Measurements from ENCODE around the gene ELP4.

Gene ELP4

DNA sequence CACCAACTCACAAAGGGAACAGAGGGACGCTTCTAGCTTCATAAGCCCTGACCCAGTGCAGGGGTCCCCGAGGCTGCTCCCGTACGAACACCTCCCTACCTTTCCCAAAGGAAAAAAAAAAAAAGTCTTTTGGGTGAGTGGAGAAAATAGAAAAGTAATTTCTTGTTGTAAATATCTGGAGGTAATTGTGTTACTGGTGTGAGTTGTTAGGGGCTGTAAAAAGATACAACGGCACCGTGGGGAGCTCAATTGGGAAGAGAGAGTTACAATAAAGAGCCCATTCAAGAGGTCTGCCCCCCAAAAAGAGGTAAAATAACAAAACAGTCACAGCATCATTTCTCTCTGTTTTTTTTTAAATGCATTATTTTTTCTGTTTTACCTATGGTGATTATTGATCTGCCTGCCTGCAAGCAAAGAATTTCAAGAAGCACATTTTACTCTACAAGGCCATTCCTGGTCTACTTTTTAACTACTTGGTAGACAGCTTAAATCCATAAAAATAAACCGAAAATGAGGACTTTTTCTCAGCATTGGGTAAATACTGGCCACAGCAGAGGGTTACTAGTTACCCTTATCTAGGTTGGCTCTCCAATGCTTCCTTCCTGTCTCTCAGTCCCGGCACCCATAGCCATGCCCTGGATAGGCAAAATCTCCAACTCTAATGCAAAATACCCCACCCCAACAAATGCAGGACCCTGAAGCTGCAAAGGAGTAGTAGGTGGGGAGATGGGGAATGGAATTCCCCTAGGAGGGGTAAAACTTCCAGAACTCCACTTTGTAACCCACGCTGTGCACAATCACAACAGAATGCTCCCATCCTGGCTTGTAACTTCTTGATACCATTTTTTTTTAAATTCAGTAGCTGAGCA lies 298.5 kb downstream of the ELP4 start:
- H3K4me1 ChIP-seq (ENCODE audit: insufficient read depth, low read length, severe bottlenecking): no peaks in the 10 kb centered on the region
- H3F3A ChIP-seq (ENCODE audit: insufficient read depth, low read length): no peaks in the 10 kb centered on the region
- no peak overlapping the region for H3K9ac ChIP-seq (ENCODE audit: low read length)
- H3K9me2 ChIP-seq (ENCODE audit: low read depth, low read length): no peaks in the 10 kb centered on the region
- H3K27me3 ChIP-seq (ENCODE audit: insufficient read depth, low read length): 0 out of 2 replicates have a peak, but pooled peaks cover 4% of the 10 kb centered on the region
- no peak overlapping the region for H3K4me2 ChIP-seq (ENCODE audit: low read length)
- no peaks in the 10 kb centered on the region for H3K36me3 ChIP-seq (ENCODE audit: insufficient read depth, low read length)
- H3K4me3 ChIP-seq (ENCODE audit: low read depth, low read length, poor library complexity, severe bottlenecking): no peak overlapping the region
- no peak overlapping the region for H2AFZ ChIP-seq (ENCODE audit: low read length)
- TF ChIP-seq CTCF (IDR thresholded peaks at IDR 0.05; ENCODE audit: low read length) (no peak), EZH2 (IDR thresholded peaks at IDR 0.05; ENCODE audit: borderline replicate concordance, low read length) (no peak)
- H4K20me1 ChIP-seq (ENCODE audit: insufficient read depth, low read length): no peaks in the 10 kb centered on the region
- no peaks in the 10 kb centered on the region for H3K9me3 ChIP-seq (ENCODE audit: low read length)
- H3K27ac ChIP-seq (ENCODE audit: low read depth, low read length, poor library complexity, severe bottlenecking): no peak overlapping the region
- no peaks in the 10 kb centered on the region for H3K79me2 ChIP-seq (ENCODE audit: insufficient read depth, low read length)

DNA sequence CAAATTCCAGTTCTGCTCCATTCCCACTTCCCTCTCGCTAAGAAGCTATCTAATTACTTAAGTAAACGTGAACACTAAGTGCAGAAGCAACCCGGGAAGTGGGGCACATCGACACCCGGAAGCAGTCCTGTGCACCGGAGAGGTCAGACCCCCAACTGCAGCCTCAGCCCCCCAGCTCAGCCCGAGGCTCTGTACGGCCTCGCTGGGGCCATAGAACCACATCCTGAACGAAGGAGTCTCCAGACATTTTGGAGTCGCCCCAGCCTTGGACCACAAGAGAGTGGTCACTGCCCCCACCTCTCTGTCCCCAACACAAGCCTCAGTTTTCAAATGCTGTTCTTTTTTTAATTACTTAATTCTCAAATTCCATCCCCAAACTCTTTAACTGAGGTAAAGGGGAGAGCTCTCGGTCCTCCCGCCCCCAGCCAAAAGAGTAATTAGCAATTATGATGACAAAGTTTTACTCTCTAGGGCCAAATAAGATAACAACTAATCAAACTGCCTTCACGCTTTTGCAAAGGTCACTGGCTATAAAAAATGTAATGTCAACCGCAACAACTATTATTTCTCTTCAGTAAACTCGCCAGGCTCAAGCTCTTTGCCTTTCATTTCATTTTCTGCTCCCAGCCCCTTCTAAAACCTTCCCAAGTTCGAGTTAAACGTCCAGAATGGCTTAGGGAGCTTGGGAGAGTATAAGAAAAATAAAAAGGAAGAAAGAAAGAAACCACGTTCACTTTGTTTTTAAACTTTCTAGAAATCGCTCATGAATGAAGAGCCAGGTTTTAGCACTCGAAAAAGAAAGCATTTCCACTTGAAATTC lies 299.4 kb downstream of the ELP4 start:
- Histone ChIP-seq H3K4me2 (ENCODE audit: low read length) (no peak overlapping the region), H3K27ac (ENCODE audit: low read depth, low read length, poor library complexity, severe bottlenecking) (no peak overlapping the region), H3K9me2 (ENCODE audit: low read depth, low read length) (no peaks in the 10 kb centered on the region), H3K4me1 (ENCODE audit: insufficient read depth, low read length, severe bottlenecking) (peaks cover 4% of the 10 kb centered on the region), H2AFZ (ENCODE audit: low read length) (no peak overlapping the region), H4K20me1 (ENCODE audit: insufficient read depth, low read length) (no peaks in the 10 kb centered on the region), H3K4me3 (ENCODE audit: low read depth, low read length, poor library complexity, severe bottlenecking) (no peak overlapping the region), H3K9me3 (ENCODE audit: low read length) (no peaks in the 10 kb centered on the region), H3K27me3 (ENCODE audit: insufficient read depth, low read length) (0 out of 2 replicates have a peak, but pooled peaks cover 4% of the 10 kb centered on the region), H3F3A (ENCODE audit: insufficient read depth, low read length) (no peaks in the 10 kb centered on the region), H3K36me3 (ENCODE audit: insufficient read depth, low read length) (no peaks in the 10 kb centered on the region), H3K79me2 (ENCODE audit: insufficient read depth, low read length) (no peaks in the 10 kb centered on the region), H3K9ac (ENCODE audit: low read length) (no peak overlapping the region)
- TF ChIP-seq EZH2 (IDR thresholded peaks at IDR 0.05; ENCODE audit: borderline replicate concordance, low read length): no peak
- no peak for TF ChIP-seq CTCF (IDR thresholded peaks at IDR 0.05; ENCODE audit: low read length)

DNA sequence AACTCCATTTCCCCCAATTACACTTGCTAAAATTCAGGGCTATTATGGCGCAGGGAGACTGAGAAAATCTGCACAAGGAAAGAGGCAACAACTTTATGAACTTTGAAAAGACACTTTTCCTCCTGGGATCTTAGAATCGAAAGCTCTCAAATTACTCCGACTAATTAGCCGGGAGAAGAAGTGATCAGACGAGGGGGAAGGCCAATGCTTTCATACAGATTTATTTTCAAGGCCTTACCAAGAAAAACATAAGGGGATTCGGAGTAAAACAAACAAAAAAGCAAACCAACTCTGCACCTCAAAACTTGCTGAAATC lies 299.9 kb downstream of the ELP4 start:
- Histone ChIP-seq H3K4me1 (ENCODE audit: insufficient read depth, low read length, severe bottlenecking) (peaks cover 4% of the 10 kb centered on the region), H3K27me3 (ENCODE audit: insufficient read depth, low read length) (0 out of 2 replicates have a peak, but pooled peaks cover 4% of the 10 kb centered on the region), H3K4me2 (ENCODE audit: low read length) (no peak overlapping the region), H3K27ac (ENCODE audit: low read depth, low read length, poor library complexity, severe bottlenecking) (no peak overlapping the region), H3K36me3 (ENCODE audit: insufficient read depth, low read length) (no peaks in the 10 kb centered on the region), H3K9ac (ENCODE audit: low read length) (no peak overlapping the region), H4K20me1 (ENCODE audit: insufficient read depth, low read length) (no peaks in the 10 kb centered on the region), H3K9me3 (ENCODE audit: low read length) (no peaks in the 10 kb centered on the region), H3F3A (ENCODE audit: insufficient read depth, low read length) (no peaks in the 10 kb centered on the region), H3K9me2 (ENCODE audit: low read depth, low read length) (no peaks in the 10 kb centered on the region), H3K79me2 (ENCODE audit: insufficient read depth, low read length) (no peaks in the 10 kb centered on the region), H2AFZ (ENCODE audit: low read length) (no peak overlapping the region), H3K4me3 (ENCODE audit: low read depth, low read length, poor library complexity, severe bottlenecking) (no peak overlapping the region)
- no peak for TF ChIP-seq CTCF (IDR thresholded peaks at IDR 0.05; ENCODE audit: low read length)
- no peak for TF ChIP-seq EZH2 (IDR thresholded peaks at IDR 0.05; ENCODE audit: borderline replicate concordance, low read length)
